HCT116 (cell line): ENCODE data around the gene SLC52A1. TPM values are rescaled to one million over a fixed set of nuclear protein-coding genes. Genes with fewer than 3 reads are reported as not detected.

Experiments
- ATAC-seq: fragments of 200-7000 bp; cut with Tn5 transposase; 2 replicates; pipeline ENCODE4 v1.9.1; 2020; ENCODE audit warnings: mild to moderate bottlenecking, moderate library complexity
- BruUV-seq: library from RNA; stranded (reverse); fragments of 400-500 nt; replicated peaks from 2 replicates; lab custom pipeline; 2021; lab: Mats Ljungman, UMichigan
- CTCF ChIA-PET: fragments of 300-600 bp; sonication (Branson Sonifier 250); formaldehyde crosslinking; loops from one replicate; lab custom pipeline; 2021; ENCODE audit warnings: antibody characterized with exemption; lab: Charles Lee
- POLR2A ChIA-PET: fragments of 300-600, 350-600 bp; sonication (Branson Sonifier 250); formaldehyde crosslinking; loops from one replicate; lab custom pipeline; 2021; ENCODE audit warnings: antibody characterized with exemption; lab: Charles Lee
- RAD21 ChIA-PET, 2 experiments: fragments of 300-600 bp; sonication (Branson Sonifier 250); formaldehyde crosslinking; loops; one replicate each; lab custom pipeline; 2023; ENCODE audit warnings: low total read pairs in 2 of 2; ENCODE audit not compliant: uncharacterized antibody in 2 of 2, unreplicated experiment in 2 of 2, low non-redundant PET in 1 of 2; lab: Charles Lee
- DNase-seq: peaks from one replicate; pipeline ENCODE4 v3.0.0-alpha.2; 2010; ENCODE audit warnings: low read depth, low spot score
- H2AFZ ChIP-seq: fragments of 200-600 bp; shearing (Covaris generic), sonication (generic); 2 replicates; pipeline ENCODE4 v1.6.1; 2017; ENCODE audit warnings: low read depth, mixed run types, mixed read lengths, antibody characterized with exemption, low read length; ENCODE audit not compliant: poor library complexity, severe bottlenecking
- H3K27ac ChIP-seq: 2 replicates; pipeline ENCODE4 v1.5.1; 2012; ENCODE audit warnings: low read depth, low read length
- H3K27me3 ChIP-seq: fragments of 200-600 bp; sonication (generic); 2 replicates; pipeline ENCODE4 v1.6.1; 2016; ENCODE audit warnings: mixed run types, low read length, mixed read lengths; ENCODE audit not compliant: insufficient read depth
- H3K36me3 ChIP-seq, 2 experiments: fragments of 200-500 bp in 1 of 2; fragments of 200-600 bp in 1 of 2; sonication (Bioruptor generic) in 1 of 2; sonication (generic) in 1 of 2; 2 replicates each; pipeline versions ENCODE4 v1.5.1 to v1.6.1; 2014 to 2016; ENCODE audit warnings: low read length in 2 of 2, inconsistent platforms in 1 of 2, mixed read lengths in 1 of 2, mixed run types in 1 of 2; ENCODE audit not compliant: insufficient read depth in 2 of 2, control insufficient read depth in 1 of 2
- H3K4me1 ChIP-seq, 2 experiments: fragments of 200-600 bp in 1 of 2; sonication (generic) in 1 of 2; 2 replicates each; pipeline versions ENCODE4 v1.5.1 to v1.6.1; 2012 to 2017; ENCODE audit warnings: low read length in 2 of 2, inconsistent platforms in 1 of 2, mild to moderate bottlenecking in 1 of 2, mixed read lengths in 1 of 2, mixed run types in 1 of 2, moderate library complexity in 1 of 2; ENCODE audit not compliant: insufficient read depth in 2 of 2, control insufficient read depth in 1 of 2
- H3K4me2 ChIP-seq: fragments of 200-600 bp; sonication (generic); 2 replicates; pipeline ENCODE4 v1.6.1; 2017; ENCODE audit warnings: mixed run types, low read length, mixed read lengths
- H3K4me3 ChIP-seq, 2 experiments: fragments of 200-600 bp in 1 of 2; sonication (generic) in 1 of 2; replicated peaks in 1 of 2; 2 replicates each; pipeline ENCODE4 v1.5.1; 2011 to 2016; ENCODE audit warnings: low read length in 2 of 2, control low read depth in 1 of 2, low read depth in 1 of 2, mild to moderate bottlenecking in 1 of 2, mixed read lengths in 1 of 2, mixed run types in 1 of 2
- H3K79me2 ChIP-seq: fragments of 200-600 bp; sonication (generic); 2 replicates; pipeline ENCODE4 v1.6.1; 2017; ENCODE audit warnings: mild to moderate bottlenecking, mixed run types, low read length, moderate library complexity, mixed read lengths; ENCODE audit not compliant: insufficient read depth
- H3K9ac ChIP-seq: fragments of 200-600 bp; sonication (generic); 2 replicates; pipeline ENCODE4 v1.6.1; 2016; ENCODE audit warnings: low read length, mixed read lengths
- H3K9me2 ChIP-seq: fragments of 200-600 bp; sonication (generic), shearing (Covaris generic); 2 replicates; pipeline ENCODE4 v1.6.1; 2017; ENCODE audit warnings: mixed run types, mild to moderate bottlenecking, moderate library complexity; ENCODE audit not compliant: insufficient read depth
- H3K9me3 ChIP-seq, 2 experiments: fragments of 200-500 bp in 1 of 2; fragments of 200-600 bp in 1 of 2; sonication (Bioruptor generic) in 1 of 2; sonication (generic) in 1 of 2; 2 replicates each; pipeline ENCODE4 v1.6.1; 2014 to 2017; ENCODE audit warnings: low read length in 2 of 2, mixed read lengths in 2 of 2, inconsistent platforms in 1 of 2, low read depth in 1 of 2, mild to moderate bottlenecking in 1 of 2, mixed run types in 1 of 2, moderate library complexity in 1 of 2; ENCODE audit not compliant: control insufficient read depth in 1 of 2, insufficient read depth in 1 of 2
- H4K20me1 ChIP-seq: fragments of 200-600 bp; sonication (generic), shearing (Covaris generic); 2 replicates; pipeline ENCODE4 v1.6.1; 2017; ENCODE audit warnings: mixed run types, mild to moderate bottlenecking, moderate library complexity; ENCODE audit not compliant: insufficient read depth
- CBX3 ChIP-seq: IDR thresholded peaks from 2 replicates; pipeline ENCODE4 v1.6.1; 2012; ENCODE audit warnings: low read depth
- EGR1 ChIP-seq: IDR thresholded peaks from 2 replicates; pipeline ENCODE4 v1.6.1; 2012; ENCODE audit warnings: low read depth
- ELF1 ChIP-seq: IDR thresholded peaks from 2 replicates; pipeline ENCODE4 v1.6.1; 2012; ENCODE audit warnings: low read depth, borderline replicate concordance
- FOSL1 ChIP-seq: IDR thresholded peaks from 2 replicates; pipeline ENCODE4 v1.6.1; 2012; ENCODE audit warnings: low read depth
- MAX ChIP-seq: IDR thresholded peaks from 2 replicates; pipeline ENCODE4 v1.6.1; 2012
- RAD21 ChIP-seq: IDR thresholded peaks from 2 replicates; pipeline ENCODE4 v1.6.1; 2012; ENCODE audit warnings: low read depth, mild to moderate bottlenecking
- SRF ChIP-seq: IDR thresholded peaks from 2 replicates; pipeline ENCODE4 v1.6.1; 2012; ENCODE audit warnings: low read depth
- YY1 ChIP-seq: IDR thresholded peaks from 2 replicates; pipeline ENCODE4 v1.6.1; 2011; ENCODE audit warnings: low read length, low read depth, moderate library complexity, mild to moderate bottlenecking; ENCODE audit not compliant: insufficient replicate concordance; ENCODE audit errors: extremely low read depth
- ZFX ChIP-seq: fragments of 450-650 bp; IDR thresholded peaks from 2 replicates; pipeline ENCODE4 v1.6.1; 2017
- intact Hi-C: fragments of 100-400 bp; cut with micrococcal nuclease; formaldehyde crosslinking; loops from 2 replicates; pipeline ENCODE4 v1.10.0; 2022
- total RNA-seq: library from RNA; stranded (reverse); gene quantifications from one replicate; pipeline ENCODE4 v1.2.1, GENCODE V29; 2021; ENCODE audit not compliant: unreplicated experiment
- TF ChIP-seq, protein P1 (sequence below), 3 experiments: fragments of 200-600 bp in 1 of 3; sonication (generic) in 1 of 3; IDR thresholded peaks in 2 of 3; conservative IDR thresholded peaks in 1 of 3; 2 replicates each; pipeline ENCODE4 v1.5.1; 2012 to 2017; ENCODE audit warnings: low read depth in 2 of 3, low read length in 2 of 3, antibody characterized with exemption in 1 of 3, borderline replicate concordance in 1 of 3, control low read depth in 1 of 3, mild to moderate bottlenecking in 1 of 3, mixed read lengths in 1 of 3, mixed run types in 1 of 3, moderate library complexity in 1 of 3; ENCODE audit not compliant: insufficient read depth in 1 of 3
- TF ChIP-seq, protein P2 (sequence below): IDR thresholded peaks from 2 replicates; pipeline ENCODE4 v1.6.1; 2011; ENCODE audit warnings: mild to moderate bottlenecking, low read length, moderate library complexity; ENCODE audit not compliant: insufficient replicate concordance; ENCODE audit errors: extremely low read depth

Gene SLC52A1
- total RNA-seq, 1 experiment from 2014 or later = not detected

GRCh38 chr17:5020502-5021023 lies 14.7 kb downstream of the SLC52A1 start (continued):
- no peak for TF ChIP-seq ZFX

DNA sequence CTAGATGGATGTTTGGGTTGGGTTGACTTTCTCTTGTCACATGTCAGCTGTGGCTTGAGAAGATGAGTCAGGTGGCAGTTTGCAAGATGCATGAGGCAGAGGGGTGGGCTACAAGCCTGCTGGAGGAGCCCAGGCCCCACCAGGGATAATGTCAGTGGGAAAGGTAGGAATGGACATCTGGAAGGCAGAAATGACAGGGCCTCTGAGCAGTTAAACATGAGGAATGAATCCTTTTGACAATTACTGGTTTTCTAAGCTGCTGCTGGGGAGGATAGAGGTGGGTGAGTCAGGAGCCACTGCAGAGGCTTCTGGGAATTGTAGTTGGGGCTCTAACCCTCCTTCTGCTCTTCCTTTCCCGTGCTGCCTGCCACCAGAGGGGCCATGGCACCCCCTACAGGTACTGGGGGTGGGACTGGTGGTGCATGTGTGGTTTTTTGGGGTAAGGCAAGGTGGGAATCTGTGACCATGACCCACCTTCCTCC lies 15.7 kb downstream of the SLC52A1 start:
- Histone ChIP-seq H3K79me2 (no peaks in the 10 kb centered on the region), H4K20me1 (no peaks in the 10 kb centered on the region), H3K9me3 (no peaks in the 10 kb centered on the region), H2AFZ (no peak overlapping the region), H3K36me3 (peaks cover 17 to 37% of the 10 kb centered on the region in 2 experiments), H3K27ac (no peak overlapping the region), H3K9ac (no peak overlapping the region), H3K4me2 (no peak overlapping the region), H3K4me1 (peaks cover 0 to 5% of the 10 kb centered on the region in 2 experiments; a peak in 1 of 4 replicates), H3K9me2 (no peaks in the 10 kb centered on the region), H3K4me3 (no peak overlapping the region), H3K27me3 (no peaks in the 10 kb centered on the region)
- CTCF ChIA-PET = no interaction called here
- BruUV-seq = no TSS peak
- DNase-seq = no peak
- ATAC-seq = peak; percentile 76
- intact Hi-C loops = no loop called here
- RAD21 ChIA-PET = no interaction called here
- POLR2A ChIA-PET = no interaction called here
- TF ChIP-seq MAX = no peak
- peak; percentile 35; the same call in 1 of the 2 replicates for TF ChIP-seq RAD21
- TF ChIP-seq, protein P1, sequence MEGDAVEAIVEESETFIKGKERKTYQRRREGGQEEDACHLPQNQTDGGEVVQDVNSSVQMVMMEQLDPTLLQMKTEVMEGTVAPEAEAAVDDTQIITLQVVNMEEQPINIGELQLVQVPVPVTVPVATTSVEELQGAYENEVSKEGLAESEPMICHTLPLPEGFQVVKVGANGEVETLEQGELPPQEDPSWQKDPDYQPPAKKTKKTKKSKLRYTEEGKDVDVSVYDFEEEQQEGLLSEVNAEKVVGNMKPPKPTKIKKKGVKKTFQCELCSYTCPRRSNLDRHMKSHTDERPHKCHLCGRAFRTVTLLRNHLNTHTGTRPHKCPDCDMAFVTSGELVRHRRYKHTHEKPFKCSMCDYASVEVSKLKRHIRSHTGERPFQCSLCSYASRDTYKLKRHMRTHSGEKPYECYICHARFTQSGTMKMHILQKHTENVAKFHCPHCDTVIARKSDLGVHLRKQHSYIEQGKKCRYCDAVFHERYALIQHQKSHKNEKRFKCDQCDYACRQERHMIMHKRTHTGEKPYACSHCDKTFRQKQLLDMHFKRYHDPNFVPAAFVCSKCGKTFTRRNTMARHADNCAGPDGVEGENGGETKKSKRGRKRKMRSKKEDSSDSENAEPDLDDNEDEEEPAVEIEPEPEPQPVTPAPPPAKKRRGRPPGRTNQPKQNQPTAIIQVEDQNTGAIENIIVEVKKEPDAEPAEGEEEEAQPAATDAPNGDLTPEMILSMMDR (IDR thresholded peaks at IDR 0.05 in 2 of 3, conservative IDR thresholded peaks at IDR 0.05 in 1 of 3; ENCODE audit: borderline replicate concordance in 1 of 3, insufficient read depth in 1 of 3, low read depth in 2 of 3, low read length in 2 of 3) = peak in 2 of 3 experiments; percentile 10 to 12; a peak in 2 of 6 replicates
- TF ChIP-seq, all 23 proteins: peak for 2

- Histone ChIP-seq H3K4me1 (no peaks in the 10 kb centered on the region), H3K9me3 (no peaks in the 10 kb centered on the region), H3K4me3 (no peak overlapping the region), H3K9ac (no peak overlapping the region), H3K9me2 (no peaks in the 10 kb centered on the region), H4K20me1 (no peaks in the 10 kb centered on the region), H3K4me2 (no peak overlapping the region), H3K27ac (no peak overlapping the region), H3K36me3 (peaks cover 25 to 32% of the 10 kb centered on the region in 2 experiments), H3K27me3 (no peaks in the 10 kb centered on the region), H2AFZ (no peak overlapping the region), H3K79me2 (no peaks in the 10 kb centered on the region; the same call in 1 of the 2 replicates)
- RAD21 ChIA-PET = no interaction called here
- no peak for ATAC-seq
- intact Hi-C loops = no loop called here
- BruUV-seq = no TSS peak
- DNase-seq = no peak
- POLR2A ChIA-PET = no interaction called here
- CTCF ChIA-PET = no interaction called here
- TF ChIP-seq MAX = no peak
- TF ChIP-seq FOSL1 = no peak
- TF ChIP-seq SRF = no peak
- TF ChIP-seq CBX3 = no peak
- TF ChIP-seq ELF1 = no peak
- no peak for TF ChIP-seq YY1
- TF ChIP-seq RAD21 = no peak
- TF ChIP-seq, protein P2, sequence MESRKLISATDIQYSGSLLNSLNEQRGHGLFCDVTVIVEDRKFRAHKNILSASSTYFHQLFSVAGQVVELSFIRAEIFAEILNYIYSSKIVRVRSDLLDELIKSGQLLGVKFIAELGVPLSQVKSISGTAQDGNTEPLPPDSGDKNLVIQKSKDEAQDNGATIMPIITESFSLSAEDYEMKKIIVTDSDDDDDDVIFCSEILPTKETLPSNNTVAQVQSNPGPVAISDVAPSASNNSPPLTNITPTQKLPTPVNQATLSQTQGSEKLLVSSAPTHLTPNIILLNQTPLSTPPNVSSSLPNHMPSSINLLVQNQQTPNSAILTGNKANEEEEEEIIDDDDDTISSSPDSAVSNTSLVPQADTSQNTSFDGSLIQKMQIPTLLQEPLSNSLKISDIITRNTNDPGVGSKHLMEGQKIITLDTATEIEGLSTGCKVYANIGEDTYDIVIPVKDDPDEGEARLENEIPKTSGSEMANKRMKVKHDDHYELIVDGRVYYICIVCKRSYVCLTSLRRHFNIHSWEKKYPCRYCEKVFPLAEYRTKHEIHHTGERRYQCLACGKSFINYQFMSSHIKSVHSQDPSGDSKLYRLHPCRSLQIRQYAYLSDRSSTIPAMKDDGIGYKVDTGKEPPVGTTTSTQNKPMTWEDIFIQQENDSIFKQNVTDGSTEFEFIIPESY = no peak
- no peak for TF ChIP-seq EGR1
Observed at GRCh38 chr17:5014357-5014756, 20.9 kb downstream of the SLC52A1 start.
